K562 (cell line): Measurements from ENCODE around the gene TRIM69. TPM values are rescaled to one million over a fixed set of nuclear protein-coding genes. Genes with fewer than 3 reads are reported as not detected.

ENCODE experiments used
- ATAC-seq: fragments of 200-7000 bp; cut with Tn5 transposase; 3 replicates; pipeline ENCODE4 v1.9.1; 2020; ENCODE audit warnings: moderate library complexity
- BruUV-seq: library from RNA; stranded (reverse); fragments of 400-500 nt; replicated peaks from 2 replicates; lab custom pipeline; 2021; lab: Mats Ljungman, UMichigan
- CTCF ChIA-PET: fragments of 300-600 bp; formaldehyde crosslinking; extraction: SDS; loops from one replicate; lab custom pipeline; 2021; ENCODE audit warnings: low intra/inter-chr PET ratio; lab: Yijun Ruan, JAX
- POLR2A ChIA-PET: fragments of 300-600, 350-650 bp; sonication (Branson Sonifier 250); formaldehyde crosslinking; extraction: SDS; loops from one replicate; lab custom pipeline; 2021; ENCODE audit warnings: antibody characterized with exemption, inconsistent platforms; lab: Yijun Ruan, JAX
- DNase-seq, 4 experiments: peaks; one replicate each; pipeline versions ENCODE4 v3.0.0 to v3.0.0-alpha.2; 2011 to 2018; ENCODE audit warnings: low spot score in 3 of 4, mixed read lengths in 3 of 4; ENCODE audit errors: extremely low read depth in 1 of 4
- FAIRE-seq: peaks from 2 replicates; lab custom pipeline; 2011; peaks lifted over from hg19 to GRCh38; lab: Jason Lieb, UNC
- H2AFZ ChIP-seq: 2 replicates; pipeline ENCODE4 v1.6.0; 2011; ENCODE audit warnings: low read depth, low read length, control low read depth, inconsistent platforms
- H3K27ac ChIP-seq: fragments of 200-600 bp; 3 replicates; pipeline ENCODE4 v1.8.0; 2011; ENCODE audit warnings: low read depth, mild to moderate bottlenecking, control low read depth, inconsistent platforms, low read length, moderate library complexity, mixed read lengths; ENCODE audit errors: extremely low read depth
- H3K27me3 ChIP-seq, 2 experiments: fragments of 300-600 bp in 1 of 2; 2 replicates in 1 of 2; 3 replicates in 1 of 2; pipeline versions ENCODE4 v1.6.0 to v1.8.0; 2011; ENCODE audit warnings: inconsistent platforms in 2 of 2, low read length in 2 of 2, mild to moderate bottlenecking in 1 of 2, mixed read lengths in 1 of 2, moderate library complexity in 1 of 2; ENCODE audit not compliant: control insufficient read depth in 2 of 2, insufficient read depth in 2 of 2
- H3K36me3 ChIP-seq: fragments of 300-600 bp; 3 replicates; pipeline ENCODE4 v1.8.0; 2011; ENCODE audit warnings: mild to moderate bottlenecking, low read length, inconsistent platforms; ENCODE audit not compliant: control insufficient read depth, insufficient read depth
- H3K4me1 ChIP-seq, 2 experiments: fragments of 200-600 bp in 1 of 2; replicated peaks in 1 of 2; 2 replicates in 1 of 2; 3 replicates in 1 of 2; pipeline versions ENCODE4 v1.5.1 to v1.8.0; 2011; ENCODE audit warnings: inconsistent platforms in 2 of 2, low read length in 2 of 2, mild to moderate bottlenecking in 1 of 2, mixed read lengths in 1 of 2, moderate library complexity in 1 of 2; ENCODE audit not compliant: control insufficient read depth in 2 of 2, insufficient read depth in 2 of 2
- H3K4me2 ChIP-seq: 2 replicates; pipeline ENCODE4 v1.6.1; 2011; ENCODE audit warnings: low read length, control low read depth, inconsistent platforms, mixed read lengths; ENCODE audit not compliant: insufficient read depth
- H3K4me3 ChIP-seq: fragments of 200-600 bp; sonication (generic), shearing (Covaris generic); 2 replicates; pipeline ENCODE4 v1.5.1; 2016; ENCODE audit warnings: control low read depth, inconsistent platforms
- H3K79me2 ChIP-seq: fragments of 200-600 bp; 3 replicates; pipeline ENCODE4 v1.8.0; 2011; ENCODE audit warnings: low read length, inconsistent platforms; ENCODE audit not compliant: control insufficient read depth, insufficient read depth
- H3K9ac ChIP-seq, 2 experiments: 2 replicates each; pipeline versions ENCODE4 v1.6.0 to v1.6.1; 2011; ENCODE audit warnings: low read depth in 2 of 2, low read length in 2 of 2, control low read depth in 1 of 2, inconsistent platforms in 1 of 2, mild to moderate bottlenecking in 1 of 2, mixed read lengths in 1 of 2; ENCODE audit not compliant: insufficient read depth in 1 of 2
- H3K9me1 ChIP-seq: one replicate; pipeline ENCODE4 v1.6.0; 2011; ENCODE audit warnings: inconsistent platforms, mild to moderate bottlenecking, low read length, moderate library complexity; ENCODE audit not compliant: control insufficient read depth, insufficient read depth
- H3K9me3 ChIP-seq: replicated peaks from 2 replicates; pipeline ENCODE4 v1.5.1; 2011; ENCODE audit warnings: low read depth, low read length, inconsistent platforms; ENCODE audit not compliant: control insufficient read depth, insufficient read depth
- H4K20me1 ChIP-seq: replicated peaks from 2 replicates; pipeline ENCODE4 v1.6.1; 2011; ENCODE audit warnings: low read length, inconsistent platforms, mixed read lengths; ENCODE audit not compliant: control insufficient read depth, insufficient read depth
- EP300 ChIP-seq: IDR thresholded peaks from 2 replicates; pipeline ENCODE4 v1.6.1; 2012; ENCODE audit warnings: low read length, improper control_type of control experiment
- GATA2 ChIP-seq: sonication (generic); formaldehyde crosslinking; IDR thresholded peaks from 2 replicates; pipeline ENCODE4 v1.4.0; 2020; ENCODE audit warnings: mild to moderate bottlenecking, missing genetic modification reagents
- HDAC6 ChIP-seq: IDR thresholded peaks from 2 replicates; pipeline ENCODE4 v1.6.1; 2012; ENCODE audit warnings: low read depth, mild to moderate bottlenecking, control low read depth, inconsistent platforms, low read length, moderate library complexity
- MCM5 ChIP-seq: fragments of 450-650 bp; IDR thresholded peaks from 2 replicates; pipeline ENCODE4 v1.6.1; 2016; ENCODE audit warnings: low read depth
- NBN ChIP-seq: fragments of 450-650 bp; IDR thresholded peaks from 2 replicates; pipeline ENCODE4 v1.6.1; 2016; ENCODE audit warnings: low read depth, mild to moderate bottlenecking
- POLR2AphosphoS5 ChIP-seq: IDR thresholded peaks from 2 replicates; pipeline ENCODE4 v1.6.1; 2011; ENCODE audit warnings: mild to moderate bottlenecking, low read depth, low read length, moderate library complexity; ENCODE audit not compliant: control insufficient read depth, insufficient read depth
- ZSCAN29 ChIP-seq: fragments of 450-650 bp; IDR thresholded peaks from 2 replicates; pipeline ENCODE4 v1.6.1; 2017
- WGBS: fragments of 100-300 bp; shearing (Covaris generic); methylation state at CpG from one replicate; pipeline ENCODE4 v1.1.6; 2016; ENCODE audit warnings: low coverage, mixed read lengths; ENCODE audit not compliant: insufficient coverage; ENCODE audit errors: missing lambda C conversion rate; 5-methylcytosine and 5-hydroxymethylcytosine counted together
- in situ Hi-C: fragments of 300-500 bp; cut with MboI; formaldehyde crosslinking; loops from 4 replicates; pipeline ENCODE4 v1.15.0; 2018; ENCODE audit warnings: inconsistent platforms, mixed read lengths
- intact Hi-C: fragments of 100-400 bp; cut with micrococcal nuclease; formaldehyde crosslinking; loops from 2 replicates; pipeline ENCODE4 v1.14.2; 2022
- polyA plus RNA-seq, 8 experiments: library from polyadenylated mRNA; depleted of rRNA in 4 of 8; stranded (reverse) in 5 of 8; unstranded in 3 of 8; fragments of >200 nt; fragmentation: Nextera tagmentation in 2 of 8; fragmentation: Illumina TruSeq in 1 of 8; extraction: Ambion mirVana in 2 of 8; extraction: Trizol in 1 of 8; gene quantifications; 2 replicates each; pipeline versions ENCODE4 v1.2.1 to v1.2.3, GENCODE V29; 2011 to 2014; ENCODE audit warnings: inconsistent platforms in 1 of 8, missing spikeins in 1 of 8
- small RNA-seq: library from RNA; depleted of rRNA; stranded (forward); fragments of <200 nt; gene quantifications from one replicate; pipeline ENCODE3, GENCODE V24; 2014
- total RNA-seq, 7 experiments: library from RNA; depleted of rRNA in 6 of 7; stranded (reverse); fragments of >200 nt in 6 of 7; fragmentation: Illumina TruSeq in 2 of 7; extraction: Trizol in 2 of 7; gene quantifications; 2 replicates each; pipeline versions ENCODE4 v1.2.1 to v1.2.3, GENCODE V29; 2011 to 2021; ENCODE audit warnings: low replicate concordance in 1 of 7
- TF ChIP-seq, protein P1 (sequence below), 2 experiments: fragments of 450-650 bp in 1 of 2; sonication (generic) in 1 of 2; formaldehyde crosslinking; conservative IDR thresholded peaks; 2 replicates each; pipeline versions ENCODE4 v1.4.0 to v1.8.1; 2020 to 2022; ENCODE audit warnings: mild to moderate bottlenecking in 1 of 2, missing genetic modification reagents in 1 of 2
- TF ChIP-seq, protein P2 (sequence below): sonication (generic); formaldehyde crosslinking; IDR thresholded peaks from 2 replicates; pipeline ENCODE4 v1.8.1; 2022; ENCODE audit warnings: missing genetic modification reagents
- TF ChIP-seq, protein P3 (sequence below): fragments of 450-650 bp; IDR thresholded peaks from 2 replicates; pipeline ENCODE4 v1.6.1; 2016; ENCODE audit warnings: low read depth, mild to moderate bottlenecking, moderate library complexity
- TF ChIP-seq, protein P4 (sequence below): fragments of 450-650 bp; IDR thresholded peaks from 2 replicates; pipeline ENCODE4 v1.6.1; 2016

TRIM69 gene
- total and polyA plus RNA-seq, 9 of the 15 experiments (the other 6 are each of a cell fraction or from before 2014, with no cell fraction given), result 1.0 to 4.3 (median 2.3) TPM

DNA sequence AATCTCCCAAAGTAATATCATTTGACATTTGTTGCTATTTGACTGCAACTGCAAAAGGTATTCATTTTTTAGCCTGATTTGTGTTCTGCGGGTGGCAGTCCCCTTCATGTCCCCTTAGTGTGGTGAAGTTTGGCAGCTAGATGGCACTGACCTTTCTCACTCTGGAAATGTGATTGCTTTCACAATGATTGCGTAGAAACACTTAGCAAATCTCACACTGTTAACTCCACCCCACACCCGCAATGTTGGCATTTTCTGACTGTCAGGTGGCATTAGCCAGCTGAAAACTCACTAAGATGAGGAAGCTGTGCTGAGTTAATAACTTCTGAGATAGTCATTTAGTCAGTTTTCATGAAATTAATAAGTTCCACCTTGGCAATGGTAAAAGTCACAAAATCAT, 76.9 kb downstream of the TRIM69 start:
- Histone ChIP-seq H3K9me1 (no peaks in the 10 kb centered on the region), H3K79me2 (no peaks in the 10 kb centered on the region), H3K9me3 (no peaks in the 10 kb centered on the region), H3K27me3 (no peaks in the 10 kb centered on the region), H3K27ac (no peak overlapping the region), H3K4me3 (no peak overlapping the region), H4K20me1 (no peaks in the 10 kb centered on the region), H3K4me1 (peaks cover 6 to 19% of the 10 kb centered on the region in 2 experiments; a peak in 4 of 5 replicates), H3K4me2 (no peak overlapping the region), H2AFZ (no peak overlapping the region), H3K9ac (no peak overlapping the region), H3K36me3 (no peaks in the 10 kb centered on the region)
- ChIA-PET POLR2A (no interaction called here), CTCF (no interaction called here)
- 87% methylated on average over 3 of the region's 3 CpGs for WGBS
- BruUV-seq, result no TSS peak
- intact Hi-C loops (no loop called here), in situ Hi-C loops (no loop called here)
- no peak for DNase-seq
- FAIRE-seq, result no peak
- ATAC-seq, result no peak
- TF ChIP-seq EP300 (no peak), POLR2AphosphoS5 (no peak), MCM5 (no peak), HDAC6 (no peak), GATA2 (CRISPR knock-in tag) (no peak), NBN (no peak), ZSCAN29 (no peak)
- TF ChIP-seq, protein P1, sequence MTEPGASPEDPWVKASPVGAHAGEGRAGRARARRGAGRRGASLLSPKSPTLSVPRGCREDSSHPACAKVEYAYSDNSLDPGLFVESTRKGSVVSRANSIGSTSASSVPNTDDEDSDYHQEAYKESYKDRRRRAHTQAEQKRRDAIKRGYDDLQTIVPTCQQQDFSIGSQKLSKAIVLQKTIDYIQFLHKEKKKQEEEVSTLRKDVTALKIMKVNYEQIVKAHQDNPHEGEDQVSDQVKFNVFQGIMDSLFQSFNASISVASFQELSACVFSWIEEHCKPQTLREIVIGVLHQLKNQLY (CRISPR knock-in tag; conservative IDR thresholded peaks at IDR 0.05), result no peak
- TF ChIP-seq, protein P2, sequence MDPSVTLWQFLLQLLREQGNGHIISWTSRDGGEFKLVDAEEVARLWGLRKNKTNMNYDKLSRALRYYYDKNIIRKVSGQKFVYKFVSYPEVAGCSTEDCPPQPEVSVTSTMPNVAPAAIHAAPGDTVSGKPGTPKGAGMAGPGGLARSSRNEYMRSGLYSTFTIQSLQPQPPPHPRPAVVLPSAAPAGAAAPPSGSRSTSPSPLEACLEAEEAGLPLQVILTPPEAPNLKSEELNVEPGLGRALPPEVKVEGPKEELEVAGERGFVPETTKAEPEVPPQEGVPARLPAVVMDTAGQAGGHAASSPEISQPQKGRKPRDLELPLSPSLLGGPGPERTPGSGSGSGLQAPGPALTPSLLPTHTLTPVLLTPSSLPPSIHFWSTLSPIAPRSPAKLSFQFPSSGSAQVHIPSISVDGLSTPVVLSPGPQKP (CRISPR knock-in tag), result no peak
- TF ChIP-seq, protein P3, sequence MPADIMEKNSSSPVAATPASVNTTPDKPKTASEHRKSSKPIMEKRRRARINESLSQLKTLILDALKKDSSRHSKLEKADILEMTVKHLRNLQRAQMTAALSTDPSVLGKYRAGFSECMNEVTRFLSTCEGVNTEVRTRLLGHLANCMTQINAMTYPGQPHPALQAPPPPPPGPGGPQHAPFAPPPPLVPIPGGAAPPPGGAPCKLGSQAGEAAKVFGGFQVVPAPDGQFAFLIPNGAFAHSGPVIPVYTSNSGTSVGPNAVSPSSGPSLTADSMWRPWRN, result no peak
- TF ChIP-seq, protein P4, sequence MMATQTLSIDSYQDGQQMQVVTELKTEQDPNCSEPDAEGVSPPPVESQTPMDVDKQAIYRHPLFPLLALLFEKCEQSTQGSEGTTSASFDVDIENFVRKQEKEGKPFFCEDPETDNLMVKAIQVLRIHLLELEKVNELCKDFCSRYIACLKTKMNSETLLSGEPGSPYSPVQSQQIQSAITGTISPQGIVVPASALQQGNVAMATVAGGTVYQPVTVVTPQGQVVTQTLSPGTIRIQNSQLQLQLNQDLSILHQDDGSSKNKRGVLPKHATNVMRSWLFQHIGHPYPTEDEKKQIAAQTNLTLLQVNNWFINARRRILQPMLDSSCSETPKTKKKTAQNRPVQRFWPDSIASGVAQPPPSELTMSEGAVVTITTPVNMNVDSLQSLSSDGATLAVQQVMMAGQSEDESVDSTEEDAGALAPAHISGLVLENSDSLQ, result no peak

Small RNA genes within 50 kb of the gene (small RNA-seq; reads per million reads assigned to genes)
- gene RF00019, result not detected

Other genes with a start within 250 kb of the TRIM69 start
- gene EIF3J, start 199.4 kb upstream of the TRIM69 start, total RNA-seq (2014; rRNA removed), result 80.7 and 85.0 TPM in 2 replicates
- 151 and 171 TPM in 2 replicates for gene EIF3J, start 199.4 kb upstream of the TRIM69 start, total RNA-seq (2014; rRNA removed; fragmentation: Illumina TruSeq; extraction: Trizol)
- gene EIF3J, start 199.4 kb upstream of the TRIM69 start, total RNA-seq (2015; rRNA removed; fragmentation: Illumina TruSeq; extraction: Trizol), result 146 and 164 TPM in 2 replicates
- 150 and 153 TPM in 2 replicates for gene EIF3J, start 199.4 kb upstream of the TRIM69 start, total RNA-seq (2021)
- gene EIF3J, start 199.4 kb upstream of the TRIM69 start, polyA plus RNA-seq (2011; rRNA removed), result 152 and 217 TPM in 2 replicates
- gene EIF3J, start 199.4 kb upstream of the TRIM69 start, polyA plus RNA-seq (2014; fragmentation: Illumina TruSeq; extraction: Trizol), result 192 and 215 TPM in 2 replicates
- gene EIF3J, start 199.4 kb upstream of the TRIM69 start, polyA plus RNA-seq (2014; fragmentation: Nextera tagmentation; extraction: Ambion mirVana), result 10 to 100 TPM; 44.2 to 48.4 TPM
- gene EIF3J, start 199.4 kb upstream of the TRIM69 start, polyA plus RNA-seq (2014; rRNA removed), result 111 and 150 TPM in 2 replicates
- 31.3 and 47.4 TPM in 2 replicates for gene SPG11, start 72.9 kb upstream of the TRIM69 start, total RNA-seq (2014; rRNA removed)
- gene SPG11, start 72.9 kb upstream of the TRIM69 start, total RNA-seq (2014; rRNA removed; fragmentation: Illumina TruSeq; extraction: Trizol), result 57.9 and 64.1 TPM in 2 replicates
- 49.6 and 55.1 TPM in 2 replicates for gene SPG11, start 72.9 kb upstream of the TRIM69 start, total RNA-seq (2015; rRNA removed; fragmentation: Illumina TruSeq; extraction: Trizol)
- 50.9 and 51.2 TPM in 2 replicates for gene SPG11, start 72.9 kb upstream of the TRIM69 start, total RNA-seq (2021)
- 71.2 and 96.5 TPM in 2 replicates for gene SPG11, start 72.9 kb upstream of the TRIM69 start, polyA plus RNA-seq (2011; rRNA removed)
- gene SPG11, start 72.9 kb upstream of the TRIM69 start, polyA plus RNA-seq (2014; fragmentation: Illumina TruSeq; extraction: Trizol), result 45.6 and 48.0 TPM in 2 replicates
- 10 to 100 TPM; 23.3 to 24.0 TPM for gene SPG11, start 72.9 kb upstream of the TRIM69 start, polyA plus RNA-seq (2014; fragmentation: Nextera tagmentation; extraction: Ambion mirVana)
- 33.9 and 34.1 TPM in 2 replicates for gene SPG11, start 72.9 kb upstream of the TRIM69 start, polyA plus RNA-seq (2014; rRNA removed)
- 0.20 and 1.1 TPM in 2 replicates for gene PATL2, start 25.2 kb upstream of the TRIM69 start, total RNA-seq (2014; rRNA removed)
- 0.41 and 0.69 TPM in 2 replicates for gene PATL2, start 25.2 kb upstream of the TRIM69 start, total RNA-seq (2014; rRNA removed; fragmentation: Illumina TruSeq; extraction: Trizol)
- gene PATL2, start 25.2 kb upstream of the TRIM69 start, total RNA-seq (2015; rRNA removed; fragmentation: Illumina TruSeq; extraction: Trizol), result 0.98 and 1.2 TPM in 2 replicates
- 0.60 and 0.86 TPM in 2 replicates for gene PATL2, start 25.2 kb upstream of the TRIM69 start, total RNA-seq (2021)
- 0.68 and 1.7 TPM in 2 replicates for gene PATL2, start 25.2 kb upstream of the TRIM69 start, polyA plus RNA-seq (2011; rRNA removed)
- 0.91 and 1.2 TPM in 2 replicates for gene PATL2, start 25.2 kb upstream of the TRIM69 start, polyA plus RNA-seq (2014; fragmentation: Illumina TruSeq; extraction: Trizol)
- under 1 TPM; 0.77 to 0.89 TPM for gene PATL2, start 25.2 kb upstream of the TRIM69 start, polyA plus RNA-seq (2014; fragmentation: Nextera tagmentation; extraction: Ambion mirVana)
- gene PATL2, start 25.2 kb upstream of the TRIM69 start, polyA plus RNA-seq (2014; rRNA removed), result 0.42 and 0.55 TPM in 2 replicates
- gene B2M, start 25.0 kb upstream of the TRIM69 start, total RNA-seq (2014; rRNA removed), result 508 and 518 TPM in 2 replicates
- 872 and 963 TPM in 2 replicates for gene B2M, start 25.0 kb upstream of the TRIM69 start, total RNA-seq (2014; rRNA removed; fragmentation: Illumina TruSeq; extraction: Trizol)
- 938 and 983 TPM in 2 replicates for gene B2M, start 25.0 kb upstream of the TRIM69 start, total RNA-seq (2015; rRNA removed; fragmentation: Illumina TruSeq; extraction: Trizol)
- gene B2M, start 25.0 kb upstream of the TRIM69 start, total RNA-seq (2021), result 460 and 518 TPM in 2 replicates
- 1,201 and 1,654 TPM in 2 replicates for gene B2M, start 25.0 kb upstream of the TRIM69 start, polyA plus RNA-seq (2011; rRNA removed)
- gene B2M, start 25.0 kb upstream of the TRIM69 start, polyA plus RNA-seq (2014; fragmentation: Illumina TruSeq; extraction: Trizol), result 1,667 and 1,763 TPM in 2 replicates
- gene B2M, start 25.0 kb upstream of the TRIM69 start, polyA plus RNA-seq (2014; fragmentation: Nextera tagmentation; extraction: Ambion mirVana), result 1,000 to 10,000 TPM; 2,823 to 3,138 TPM
- gene B2M, start 25.0 kb upstream of the TRIM69 start, polyA plus RNA-seq (2014; rRNA removed), result 981 and 1,032 TPM in 2 replicates
- gene TERB2, start 220.2 kb downstream of the TRIM69 start, total RNA-seq (2014; rRNA removed), result not detected in 2 replicates
- gene TERB2, start 220.2 kb downstream of the TRIM69 start, total RNA-seq (2014; rRNA removed; fragmentation: Illumina TruSeq; extraction: Trizol), result not detected in 2 replicates
- not detected in 2 replicates for gene TERB2, start 220.2 kb downstream of the TRIM69 start, total RNA-seq (2015; rRNA removed; fragmentation: Illumina TruSeq; extraction: Trizol)
- gene TERB2, start 220.2 kb downstream of the TRIM69 start, total RNA-seq (2021), result not detected in 2 replicates
- gene TERB2, start 220.2 kb downstream of the TRIM69 start, polyA plus RNA-seq (2011; rRNA removed), result not detected in 2 replicates
- gene TERB2, start 220.2 kb downstream of the TRIM69 start, polyA plus RNA-seq (2014; fragmentation: Illumina TruSeq; extraction: Trizol), result not detected in 2 replicates
- gene TERB2, start 220.2 kb downstream of the TRIM69 start, polyA plus RNA-seq (2014; fragmentation: Nextera tagmentation; extraction: Ambion mirVana), result not detected
- not detected in 2 replicates for gene TERB2, start 220.2 kb downstream of the TRIM69 start, polyA plus RNA-seq (2014; rRNA removed)